SU-DHL-6 (cell line): ENCODE data around the gene TTLL1.

Experiments used
- H2AFZ ChIP-seq: fragments of 200-600 bp; sonication (generic); 2 replicates; pipeline ENCODE4 v1.6.1; 2014; ENCODE audit warnings: low read depth, mild to moderate bottlenecking, moderate library complexity, mixed read lengths, antibody characterized with exemption, low read length; ENCODE audit not compliant: severe bottlenecking
- H3F3A ChIP-seq: fragments of 200-600 bp; shearing (Covaris generic); 2 replicates; pipeline ENCODE4 v1.6.0; 2016; ENCODE audit warnings: antibody characterized with exemption, mild to moderate bottlenecking; ENCODE audit not compliant: insufficient read depth
- H3K27ac ChIP-seq: fragments of 200-600 bp; sonication (generic); 2 replicates; pipeline ENCODE4 v1.5.1; 2016; ENCODE audit warnings: low read depth, mild to moderate bottlenecking, low read length, moderate library complexity, mixed read lengths
- H3K27me3 ChIP-seq: fragments of 200-600 bp; sonication (generic), shearing (Covaris generic); 2 replicates; pipeline ENCODE4 v1.6.0; 2014; ENCODE audit warnings: mild to moderate bottlenecking, low read length
- H3K36me3 ChIP-seq: fragments of 200-600 bp; sonication (generic); 2 replicates; pipeline ENCODE4 v1.6.1; 2014; ENCODE audit warnings: mild to moderate bottlenecking, low read length, mixed read lengths
- H3K4me2 ChIP-seq: fragments of 300-600, 200-600 bp; shearing (Covaris generic), sonication (generic); 2 replicates; pipeline ENCODE4 v1.6.0; 2014; ENCODE audit warnings: low read length, low read depth, mild to moderate bottlenecking; ENCODE audit not compliant: poor library complexity, severe bottlenecking
- H3K4me3 ChIP-seq: fragments of 200-600 bp; sonication (generic); 2 replicates; pipeline ENCODE4 v1.5.1; 2014; ENCODE audit warnings: antibody characterized with exemption, low read length, mild to moderate bottlenecking, mixed read lengths; ENCODE audit not compliant: insufficient read depth, poor library complexity, severe bottlenecking
- H3K79me2 ChIP-seq: fragments of 200-600 bp; sonication (generic); 2 replicates; pipeline ENCODE4 v1.6.1; 2014; ENCODE audit warnings: mild to moderate bottlenecking, low read length, moderate library complexity; ENCODE audit not compliant: insufficient read depth
- H3K9ac ChIP-seq: fragments of 200-600 bp; sonication (generic); 2 replicates; pipeline ENCODE4 v1.7.0; 2014; ENCODE audit warnings: mild to moderate bottlenecking, low read length
- H3K9me2 ChIP-seq: fragments of 200-600 bp; sonication (generic); replicated peaks from 2 replicates; pipeline ENCODE4 v1.6.1; 2014; ENCODE audit warnings: low read length; ENCODE audit not compliant: insufficient read depth
- H3K9me3 ChIP-seq: fragments of 200-600 bp; sonication (generic); 2 replicates; pipeline ENCODE4 v1.6.1; 2014; ENCODE audit warnings: low read length, mixed read lengths; ENCODE audit not compliant: insufficient read depth
- H4K20me1 ChIP-seq: fragments of 200-600 bp; sonication (generic); 2 replicates; pipeline ENCODE4 v1.6.1; 2014; ENCODE audit warnings: low read depth, mild to moderate bottlenecking, antibody characterized with exemption, low read length, moderate library complexity, mixed read lengths
- EZH2phosphoT487 ChIP-seq: fragments of 200-600 bp; sonication (generic), shearing (Covaris generic); conservative IDR thresholded peaks from 2 replicates; pipeline ENCODE4 v1.6.1; 2018; ENCODE audit warnings: mild to moderate bottlenecking, antibody characterized with exemption, low read length, moderate library complexity, mixed read lengths
- TF ChIP-seq, protein P1 (sequence below): fragments of 200-600 bp; sonication (generic); IDR thresholded peaks from one replicate; pipeline ENCODE4 v1.5.1; 2017; ENCODE audit warnings: antibody characterized with exemption, mild to moderate bottlenecking, low read length, moderate library complexity; ENCODE audit not compliant: insufficient read depth, poor library complexity, severe bottlenecking

Gene TTLL1

DNA sequence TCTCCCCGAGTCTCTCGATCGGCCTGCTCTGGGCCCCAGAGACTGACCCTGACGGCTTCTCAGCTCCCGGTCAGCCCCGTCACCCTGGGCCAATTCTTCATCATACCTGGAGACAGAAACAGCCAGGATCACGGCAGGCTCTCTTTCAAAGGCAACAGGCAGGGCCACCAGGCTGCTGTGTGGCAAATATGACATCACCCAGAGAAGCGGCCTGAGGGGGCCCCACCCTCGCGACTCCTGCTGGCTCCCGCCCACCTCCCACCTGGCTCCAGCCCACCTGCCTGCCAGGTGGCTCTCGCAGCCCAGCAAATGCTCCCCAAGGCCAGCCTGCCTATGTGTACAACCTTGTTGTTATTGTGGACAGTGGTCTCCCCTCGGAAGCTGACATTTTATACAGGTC lies 49.4 kb downstream of the TTLL1 start:
- H3K9me2 ChIP-seq, result no peaks in the 10 kb centered on the region
- no peak for TF ChIP-seq EZH2phosphoT487
- TF ChIP-seq, protein P1, sequence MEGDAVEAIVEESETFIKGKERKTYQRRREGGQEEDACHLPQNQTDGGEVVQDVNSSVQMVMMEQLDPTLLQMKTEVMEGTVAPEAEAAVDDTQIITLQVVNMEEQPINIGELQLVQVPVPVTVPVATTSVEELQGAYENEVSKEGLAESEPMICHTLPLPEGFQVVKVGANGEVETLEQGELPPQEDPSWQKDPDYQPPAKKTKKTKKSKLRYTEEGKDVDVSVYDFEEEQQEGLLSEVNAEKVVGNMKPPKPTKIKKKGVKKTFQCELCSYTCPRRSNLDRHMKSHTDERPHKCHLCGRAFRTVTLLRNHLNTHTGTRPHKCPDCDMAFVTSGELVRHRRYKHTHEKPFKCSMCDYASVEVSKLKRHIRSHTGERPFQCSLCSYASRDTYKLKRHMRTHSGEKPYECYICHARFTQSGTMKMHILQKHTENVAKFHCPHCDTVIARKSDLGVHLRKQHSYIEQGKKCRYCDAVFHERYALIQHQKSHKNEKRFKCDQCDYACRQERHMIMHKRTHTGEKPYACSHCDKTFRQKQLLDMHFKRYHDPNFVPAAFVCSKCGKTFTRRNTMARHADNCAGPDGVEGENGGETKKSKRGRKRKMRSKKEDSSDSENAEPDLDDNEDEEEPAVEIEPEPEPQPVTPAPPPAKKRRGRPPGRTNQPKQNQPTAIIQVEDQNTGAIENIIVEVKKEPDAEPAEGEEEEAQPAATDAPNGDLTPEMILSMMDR, result no peak
- H3K4me2 ChIP-seq, result no peak overlapping the region
- H3K9me3 ChIP-seq, result no peaks in the 10 kb centered on the region
- H3K27me3 ChIP-seq, result no peaks in the 10 kb centered on the region
- H4K20me1 ChIP-seq, result no peaks in the 10 kb centered on the region
- H2AFZ ChIP-seq, result no peak overlapping the region
- H3K79me2 ChIP-seq, result no peaks in the 10 kb centered on the region
- no peak overlapping the region for H3K27ac ChIP-seq
- no peak overlapping the region for H3K4me3 ChIP-seq
- H3K9ac ChIP-seq, result no peak overlapping the region
- H3K36me3 ChIP-seq, result no peaks in the 10 kb centered on the region
- no peaks in the 10 kb centered on the region for H3F3A ChIP-seq

DNA sequence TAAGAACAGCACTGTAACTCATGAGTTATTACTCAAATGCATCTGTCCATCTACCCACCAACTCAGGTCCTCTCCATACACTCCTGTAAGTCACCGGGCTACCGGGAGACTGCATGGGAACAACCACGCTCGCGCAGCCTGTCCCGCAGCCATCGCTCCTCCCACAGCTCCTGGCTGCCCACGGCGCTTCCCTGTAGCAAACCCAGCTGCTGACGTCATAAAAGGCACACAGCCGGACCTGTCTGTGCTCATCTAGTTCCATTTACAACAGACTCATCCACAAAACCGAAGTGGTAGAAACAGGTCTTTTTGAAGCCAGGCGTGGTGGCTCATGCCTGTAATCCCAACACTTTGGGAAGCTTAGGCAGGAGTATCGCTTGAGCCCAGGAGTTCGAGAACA lies 50.9 kb downstream of the TTLL1 start:
- TF ChIP-seq, protein P1, result no peak
- no peak for TF ChIP-seq EZH2phosphoT487
- Histone ChIP-seq H3F3A (no peaks in the 10 kb centered on the region), H3K79me2 (no peaks in the 10 kb centered on the region), H2AFZ (no peak overlapping the region), H3K27ac (no peak overlapping the region), H3K9ac (no peak overlapping the region), H3K4me3 (no peak overlapping the region), H3K27me3 (no peaks in the 10 kb centered on the region), H3K9me3 (no peaks in the 10 kb centered on the region), H3K9me2 (no peaks in the 10 kb centered on the region), H4K20me1 (no peaks in the 10 kb centered on the region), H3K36me3 (no peaks in the 10 kb centered on the region), H3K4me2 (no peak overlapping the region)

DNA sequence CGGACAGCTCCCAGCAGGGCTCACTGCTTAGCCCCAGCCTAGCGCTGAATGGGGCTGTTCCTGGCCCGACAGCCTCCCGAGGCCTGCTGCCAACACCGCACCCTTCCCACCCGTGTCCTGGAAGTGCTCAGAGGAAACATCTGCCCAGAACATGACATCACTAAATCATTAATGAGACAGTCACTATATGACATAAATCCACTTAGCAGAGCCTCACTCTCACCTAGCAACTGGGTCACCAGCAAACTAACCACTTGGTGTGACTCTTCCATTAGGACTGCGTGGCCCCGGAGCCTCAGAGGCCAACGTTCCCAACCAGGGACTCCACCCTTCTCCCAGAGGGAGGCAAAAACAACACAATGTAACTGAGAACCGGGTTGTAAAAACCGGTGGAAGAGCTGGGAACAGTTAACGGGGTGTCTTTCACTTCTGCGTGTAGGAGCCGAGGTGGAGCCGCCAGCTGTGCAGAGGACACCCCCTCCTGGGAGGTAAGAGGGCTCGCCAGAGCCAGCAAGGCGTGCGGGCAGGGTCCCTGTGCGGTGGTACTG lies 52.8 kb downstream of the TTLL1 start:
- H3K27ac ChIP-seq, result no peak overlapping the region
- H3K9me2 ChIP-seq, result no peaks in the 10 kb centered on the region
- H3K36me3 ChIP-seq, result no peaks in the 10 kb centered on the region
- TF ChIP-seq, protein P1, result no peak
- no peak for TF ChIP-seq EZH2phosphoT487
- no peaks in the 10 kb centered on the region for H3K27me3 ChIP-seq
- no peak overlapping the region for H3K9ac ChIP-seq
- H3K4me2 ChIP-seq, result no peak overlapping the region
- no peaks in the 10 kb centered on the region for H3F3A ChIP-seq
- H4K20me1 ChIP-seq, result no peaks in the 10 kb centered on the region
- H3K4me3 ChIP-seq, result no peak overlapping the region
- no peaks in the 10 kb centered on the region for H3K79me2 ChIP-seq
- no peaks in the 10 kb centered on the region for H3K9me3 ChIP-seq
- H2AFZ ChIP-seq, result no peak overlapping the region
